ENCODE data around the gene TBX21. TPM values are rescaled to one million over a fixed set of nuclear protein-coding genes. Genes with fewer than 3 reads are reported as not detected.

The TBX21 gene
- total RNA-seq, 1 donor from 2014 or later = not detected

- DNase-seq = peak; percentile 72
Observed at GRCh38 chr17:47698749-47699535, 34.1 kb upstream of the TBX21 start.

- no peak for DNase-seq
Observed at GRCh38 chr17:47699536-47699840, 33.5 kb upstream of the TBX21 start.

GRCh38 chr17:47700471-47701449, 32.3 kb upstream of the TBX21 start:
- DNase-seq = no peak

GRCh38 chr17:47701608-47702007, 31.4 kb upstream of the TBX21 start:
- no peak for DNase-seq

GRCh38 chr17:47702391-47702995, 30.5 kb upstream of the TBX21 start:
- DNase-seq = no peak

- DNase-seq = no peak
Observed at GRCh38 chr17:47703191-47703591, 29.8 kb upstream of the TBX21 start.

- DNase-seq = no peak
Observed at GRCh38 chr17:47703671-47704070, 29.4 kb upstream of the TBX21 start.

GRCh38 chr17:47704116-47704515, 28.9 kb upstream of the TBX21 start:
- DNase-seq = no peak

GRCh38 chr17:47704736-47705135, 28.3 kb upstream of the TBX21 start:
- no peak for DNase-seq

GRCh38 chr17:47705536-47706530, 27.2 kb upstream of the TBX21 start:
- DNase-seq = no peak

GRCh38 chr17:47707056-47707804, 25.8 kb upstream of the TBX21 start:
- DNase-seq = peak; percentile 89

- DNase-seq = no peak
Observed at GRCh38 chr17:47707884-47708283, 25.2 kb upstream of the TBX21 start.

GRCh38 chr17:47708312-47708863, 24.6 kb upstream of the TBX21 start:
- no peak for DNase-seq

- peak; percentile 60 for DNase-seq
Observed at GRCh38 chr17:47708864-47709541, 24.0 kb upstream of the TBX21 start.

- no peak for DNase-seq
Observed at GRCh38 chr17:47709594-47709993, 23.4 kb upstream of the TBX21 start.

GRCh38 chr17:47711366-47712099, 21.5 kb upstream of the TBX21 start:
- DNase-seq = no peak

GRCh38 chr17:47712330-47713023, 20.6 kb upstream of the TBX21 start:
- DNase-seq = no peak

- DNase-seq = no peak
Observed at GRCh38 chr17:47713980-47714700, 18.9 kb upstream of the TBX21 start.
